BE2C (cell line): ENCODE results near the gene PLEKHO2.

Experiments
- DNase-seq: peaks from one replicate; pipeline ENCODE4 v3.0.0-alpha.2; 2020
- H3K27me3 ChIP-seq: fragments of 250-450 bp; sonication (Bioruptor Pico); 2 replicates; pipeline ENCODE4 v1.5.1; 2020; ENCODE audit warnings: mild to moderate bottlenecking
- H3K36me3 ChIP-seq: fragments of 250-450 bp; sonication (Bioruptor Pico); 2 replicates; pipeline ENCODE4 v1.5.1; 2020; ENCODE audit warnings: mild to moderate bottlenecking
- H3K4me1 ChIP-seq: fragments of 250-450 bp; sonication (Bioruptor Pico); 2 replicates; pipeline ENCODE4 v1.5.1; 2020
- H3K4me3 ChIP-seq: 2 replicates; pipeline ENCODE4 v1.5.1; 2011; ENCODE audit warnings: low read depth, low read length
- H3K9me3 ChIP-seq: fragments of 250-450 bp; sonication (Bioruptor Pico); 2 replicates; pipeline ENCODE4 v1.5.1; 2020
- TF ChIP-seq, protein P1 (sequence below): IDR thresholded peaks from 2 replicates; pipeline ENCODE4 v1.5.1; 2012; ENCODE audit warnings: mild to moderate bottlenecking, low read depth, low read length

The PLEKHO2 gene

DNA sequence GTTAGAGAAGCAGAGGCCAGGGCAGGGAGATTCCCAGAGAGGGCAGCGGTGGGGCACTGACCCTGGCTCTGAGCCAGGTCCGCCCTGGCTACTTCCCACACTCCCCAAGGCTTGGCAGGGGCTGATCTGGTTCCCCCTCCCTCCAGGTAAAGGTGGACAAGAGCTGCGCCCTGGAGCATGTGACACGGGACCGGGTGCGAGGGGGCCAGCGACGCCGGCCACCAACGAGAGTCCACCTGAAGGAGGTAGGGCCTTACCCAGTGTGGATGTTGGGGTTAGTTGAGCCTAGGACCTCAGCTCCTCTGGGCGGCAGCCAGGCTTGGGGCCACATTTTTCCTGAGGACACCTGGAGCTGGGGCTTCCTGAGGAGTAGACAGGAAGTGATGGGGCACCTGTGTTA is 19.6 kb downstream of the PLEKHO2 start:
- peaks cover 3% of the 10 kb centered on the region; the same call in 1 of the 2 replicates for H3K36me3 ChIP-seq
- TF ChIP-seq, protein P1, sequence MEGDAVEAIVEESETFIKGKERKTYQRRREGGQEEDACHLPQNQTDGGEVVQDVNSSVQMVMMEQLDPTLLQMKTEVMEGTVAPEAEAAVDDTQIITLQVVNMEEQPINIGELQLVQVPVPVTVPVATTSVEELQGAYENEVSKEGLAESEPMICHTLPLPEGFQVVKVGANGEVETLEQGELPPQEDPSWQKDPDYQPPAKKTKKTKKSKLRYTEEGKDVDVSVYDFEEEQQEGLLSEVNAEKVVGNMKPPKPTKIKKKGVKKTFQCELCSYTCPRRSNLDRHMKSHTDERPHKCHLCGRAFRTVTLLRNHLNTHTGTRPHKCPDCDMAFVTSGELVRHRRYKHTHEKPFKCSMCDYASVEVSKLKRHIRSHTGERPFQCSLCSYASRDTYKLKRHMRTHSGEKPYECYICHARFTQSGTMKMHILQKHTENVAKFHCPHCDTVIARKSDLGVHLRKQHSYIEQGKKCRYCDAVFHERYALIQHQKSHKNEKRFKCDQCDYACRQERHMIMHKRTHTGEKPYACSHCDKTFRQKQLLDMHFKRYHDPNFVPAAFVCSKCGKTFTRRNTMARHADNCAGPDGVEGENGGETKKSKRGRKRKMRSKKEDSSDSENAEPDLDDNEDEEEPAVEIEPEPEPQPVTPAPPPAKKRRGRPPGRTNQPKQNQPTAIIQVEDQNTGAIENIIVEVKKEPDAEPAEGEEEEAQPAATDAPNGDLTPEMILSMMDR, result no peak
- DNase-seq, result no peak
- no peaks in the 10 kb centered on the region for H3K9me3 ChIP-seq
- H3K27me3 ChIP-seq, result no peaks in the 10 kb centered on the region
- H3K4me1 ChIP-seq, result peaks cover 15% of the 10 kb centered on the region
- no peak overlapping the region for H3K4me3 ChIP-seq

DNA sequence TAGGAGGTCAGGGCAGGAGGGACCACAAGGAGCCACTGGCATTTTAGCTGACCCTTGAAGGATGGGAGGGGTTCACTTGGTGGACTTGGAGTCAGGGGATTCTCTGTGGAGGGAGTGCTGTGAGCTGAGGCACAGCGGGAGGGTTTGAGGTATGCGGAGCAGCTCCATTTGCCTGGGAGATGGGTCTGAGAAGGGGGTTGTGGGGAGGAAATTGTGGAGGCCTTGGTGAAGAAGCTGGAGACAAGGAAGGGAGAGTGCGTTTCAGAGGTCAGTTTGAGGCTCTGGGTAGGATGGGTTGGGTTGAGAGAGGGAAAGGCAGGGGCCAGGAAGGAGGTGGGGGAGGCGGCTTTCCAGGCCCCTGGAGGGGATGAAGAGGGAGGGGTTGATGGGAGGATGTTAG is 20.2 kb downstream of the PLEKHO2 start:
- Histone ChIP-seq H3K36me3 (peaks cover 3% of the 10 kb centered on the region; the same call in 1 of the 2 replicates), H3K27me3 (no peaks in the 10 kb centered on the region), H3K9me3 (no peaks in the 10 kb centered on the region), H3K4me1 (peaks cover 9% of the 10 kb centered on the region), H3K4me3 (no peak overlapping the region)
- TF ChIP-seq, protein P1, result no peak
- no peak for DNase-seq

DNA sequence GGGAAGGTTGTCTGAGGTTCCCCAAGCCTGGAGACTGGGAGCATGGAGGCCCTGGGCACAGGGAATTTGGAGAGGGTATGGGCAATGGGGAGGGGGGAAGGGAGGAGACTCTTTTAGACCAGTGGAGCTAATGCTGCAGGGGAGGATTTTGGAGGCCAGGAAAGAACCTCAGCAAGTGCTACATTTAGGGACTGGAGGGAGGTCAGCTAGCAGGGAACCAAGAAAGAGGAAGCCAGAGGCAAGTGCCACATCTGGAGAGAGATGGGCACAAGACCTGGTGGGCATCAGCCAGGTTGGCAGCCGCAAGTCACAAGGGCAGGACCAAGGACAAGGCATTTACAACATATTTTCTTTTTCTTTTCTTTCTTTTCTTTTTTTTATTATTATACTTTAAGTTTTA is 20.7 kb downstream of the PLEKHO2 start:
- Histone ChIP-seq H3K36me3 (peaks cover 3% of the 10 kb centered on the region; the same call in 1 of the 2 replicates), H3K27me3 (no peaks in the 10 kb centered on the region), H3K4me3 (no peak overlapping the region), H3K4me1 (peaks cover 5% of the 10 kb centered on the region; the same call in 1 of the 2 replicates), H3K9me3 (no peaks in the 10 kb centered on the region)
- no peak for DNase-seq
- TF ChIP-seq, protein P1, result no peak

DNA sequence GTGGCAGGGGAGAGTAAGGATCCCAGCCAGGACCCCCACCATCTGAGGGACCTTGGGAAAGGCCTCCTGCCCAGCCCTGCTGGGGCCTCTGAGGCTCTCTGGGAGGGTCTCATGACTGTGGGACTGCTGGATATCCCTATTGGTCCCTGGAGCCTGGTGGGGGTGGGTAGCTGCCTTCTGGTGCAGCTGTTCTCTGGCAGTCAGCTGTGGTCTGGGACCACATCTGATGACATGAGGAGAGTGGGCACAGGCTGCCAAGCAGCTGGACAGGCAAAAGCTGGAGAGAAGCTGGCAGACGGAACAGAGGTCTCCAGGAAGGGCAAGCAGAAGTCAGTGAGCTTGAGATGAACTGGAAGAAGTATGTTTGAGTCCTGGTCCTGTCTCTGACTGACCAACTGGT is 22.4 kb downstream of the PLEKHO2 start:
- Histone ChIP-seq H3K4me1 (no peaks in the 10 kb centered on the region), H3K9me3 (no peaks in the 10 kb centered on the region), H3K27me3 (no peaks in the 10 kb centered on the region), H3K4me3 (no peak overlapping the region), H3K36me3 (peaks cover 3% of the 10 kb centered on the region; the same call in 1 of the 2 replicates)
- TF ChIP-seq, protein P1, result no peak
- no peak for DNase-seq

DNA sequence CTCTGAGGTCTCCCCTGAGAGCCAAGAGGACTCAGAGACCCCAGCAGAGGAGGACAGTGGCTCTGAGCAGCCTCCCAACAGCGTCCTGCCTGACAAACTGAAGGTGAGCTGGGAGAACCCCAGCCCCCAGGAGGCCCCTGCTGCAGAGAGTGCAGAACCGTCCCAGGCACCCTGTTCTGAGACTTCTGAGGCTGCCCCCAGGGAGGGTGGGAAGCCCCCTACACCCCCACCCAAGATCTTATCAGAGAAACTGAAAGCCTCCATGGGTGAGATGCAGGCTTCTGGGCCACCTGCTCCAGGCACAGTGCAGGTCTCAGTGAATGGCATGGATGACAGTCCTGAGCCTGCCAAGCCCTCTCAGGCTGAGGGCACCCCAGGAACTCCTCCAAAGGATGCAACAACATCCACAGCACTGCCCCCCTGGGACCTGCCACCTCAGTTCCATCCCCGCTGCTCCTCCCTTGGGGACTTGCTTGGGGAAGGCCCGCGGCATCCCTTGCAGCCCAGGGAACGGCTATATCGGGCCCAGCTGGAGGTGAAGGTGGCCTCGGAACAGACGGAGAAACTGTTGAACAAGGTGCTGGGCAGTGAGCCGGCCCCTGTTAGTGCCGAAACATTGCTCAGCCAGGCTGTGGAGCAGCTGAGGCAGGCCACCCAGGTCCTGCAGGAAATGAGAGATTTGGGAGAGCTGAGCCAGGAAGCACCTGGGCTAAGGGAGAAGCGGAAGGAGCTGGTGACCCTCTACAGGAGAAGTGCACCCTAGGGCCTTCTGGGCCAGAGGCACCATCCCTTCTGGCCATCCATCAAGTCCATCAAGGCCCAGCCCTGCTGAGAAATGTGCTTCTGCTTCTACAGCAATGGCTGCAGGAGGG is 23.6 kb downstream of the PLEKHO2 start:
- Histone ChIP-seq H3K27me3 (no peaks in the 10 kb centered on the region), H3K4me3 (no peak overlapping the region), H3K4me1 (no peaks in the 10 kb centered on the region), H3K9me3 (no peaks in the 10 kb centered on the region), H3K36me3 (no peaks in the 10 kb centered on the region; the same call in 1 of the 2 replicates)
- no peak for DNase-seq
- TF ChIP-seq, protein P1, result no peak

DNA sequence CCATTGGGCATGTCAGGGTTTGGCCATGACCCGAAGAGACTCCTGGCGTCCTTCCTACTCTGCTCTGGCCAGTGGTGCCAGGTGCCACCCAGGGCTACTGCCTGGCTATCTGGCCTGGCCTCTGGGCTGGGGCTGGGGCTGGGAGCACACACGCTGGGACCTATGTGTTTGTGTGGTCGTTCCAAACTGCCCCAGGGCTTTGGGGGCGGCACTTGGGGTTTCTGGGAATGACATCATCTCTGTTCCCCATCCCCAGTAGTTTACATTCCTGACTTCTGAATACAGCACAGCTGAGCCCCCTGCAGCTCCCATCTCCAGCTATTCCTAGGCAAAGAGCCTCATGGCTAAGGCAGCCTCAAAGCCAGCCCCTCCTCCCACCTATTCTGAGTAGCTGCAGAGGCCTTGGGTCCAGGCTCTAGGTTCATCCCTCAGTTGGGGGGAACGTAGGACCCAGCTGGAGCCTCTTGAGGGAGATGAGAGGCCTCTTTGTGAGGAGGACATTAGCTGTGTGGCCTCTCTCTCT is 24.3 kb downstream of the PLEKHO2 start:
- H3K4me1 ChIP-seq, result no peaks in the 10 kb centered on the region
- TF ChIP-seq, protein P1, result no peak
- no peak for DNase-seq
- no peaks in the 10 kb centered on the region for H3K9me3 ChIP-seq
- H3K4me3 ChIP-seq, result no peak overlapping the region
- no peaks in the 10 kb centered on the region; the same call in 1 of the 2 replicates for H3K36me3 ChIP-seq
- H3K27me3 ChIP-seq, result no peaks in the 10 kb centered on the region
